Karpas-422 (cell line): Measurements from ENCODE around the gene ARL2BP. TPM values are rescaled to one million over a fixed set of nuclear protein-coding genes. Genes with fewer than 3 reads are reported as not detected.

Experiments used
- DNase-seq: peaks from one replicate; pipeline ENCODE4 v3.0.0-alpha.2; 2015
- H2AFZ ChIP-seq: fragments of 200-600 bp; sonication (generic); 2 replicates; pipeline ENCODE4 v1.6.1; 2014; ENCODE audit warnings: antibody characterized with exemption, low read length, mixed read lengths
- H3K27ac ChIP-seq: fragments of 200-600 bp; sonication (generic); 2 replicates; pipeline ENCODE4 v1.5.1; 2014; ENCODE audit warnings: mild to moderate bottlenecking, low read length, moderate library complexity
- H3K27me3 ChIP-seq: fragments of 200-600 bp; sonication (generic); 2 replicates; pipeline ENCODE4 v1.6.1; 2014; ENCODE audit warnings: low read length, mixed read lengths
- H3K36me3 ChIP-seq: fragments of 200-600 bp; sonication (generic); 2 replicates; pipeline ENCODE4 v1.6.1; 2014; ENCODE audit warnings: low read length, mixed read lengths; ENCODE audit not compliant: insufficient read depth
- H3K4me1 ChIP-seq: fragments of 200-600 bp; sonication (generic); 2 replicates; pipeline ENCODE4 v1.6.1; 2014; ENCODE audit warnings: mild to moderate bottlenecking, low read length, mixed read lengths
- H3K4me2 ChIP-seq: fragments of 200-600 bp; sonication (generic); 2 replicates; pipeline ENCODE4 v1.6.1; 2014; ENCODE audit warnings: low read length, low read depth, mild to moderate bottlenecking; ENCODE audit not compliant: poor library complexity, severe bottlenecking
- H3K4me3 ChIP-seq: fragments of 200-600 bp; sonication (generic); 2 replicates; pipeline ENCODE4 v1.5.1; 2014; ENCODE audit warnings: mild to moderate bottlenecking, antibody characterized with exemption, low read length, mixed read lengths
- H3K79me2 ChIP-seq: fragments of 200-600 bp; sonication (generic); 2 replicates; pipeline ENCODE4 v1.6.1; 2014; ENCODE audit warnings: mild to moderate bottlenecking, low read length, mixed read lengths
- H3K9ac ChIP-seq: fragments of 200-600 bp; sonication (generic); 2 replicates; pipeline ENCODE4 v1.6.0; 2014; ENCODE audit warnings: low read length
- H3K9me2 ChIP-seq: fragments of 200-600 bp; sonication (generic), shearing (Covaris generic); replicated peaks from 2 replicates; pipeline ENCODE4 v1.6.0; 2014; ENCODE audit warnings: mild to moderate bottlenecking, low read length, moderate library complexity; ENCODE audit not compliant: insufficient read depth
- H3K9me3 ChIP-seq: fragments of 300-700, 200-600 bp; sonication (generic); 2 replicates; pipeline ENCODE4 v1.6.1; 2014; ENCODE audit warnings: low read length, mixed read lengths
- H4K20me1 ChIP-seq: fragments of 200-600 bp; sonication (generic); 2 replicates; pipeline ENCODE4 v1.6.1; 2014; ENCODE audit warnings: mild to moderate bottlenecking, antibody characterized with exemption, low read length, low read depth; ENCODE audit not compliant: insufficient read depth
- total RNA-seq: library from RNA; depleted of rRNA; stranded (reverse); fragments of >200 nt; shearing (Covaris generic); gene quantifications from 2 replicates; pipeline ENCODE4 v1.2.3, GENCODE V29; 2014; ENCODE audit warnings: low replicate concordance

ARL2BP gene
- total RNA-seq, 1 experiment from 2014 or later: 96.8 TPM

- Histone ChIP-seq H3K4me2 (no peak overlapping the region), H3K27ac (peak overlapping the region; percentile 2; the same call in 1 of the 2 replicates), H3K9me2 (no peaks in the 10 kb centered on the region), H3K4me1 (peaks cover 41% of the 10 kb centered on the region), H3K27me3 (no peaks in the 10 kb centered on the region), H3K9me3 (no peaks in the 10 kb centered on the region; the same call in 1 of the 2 replicates), H3K79me2 (peaks cover 5% of the 10 kb centered on the region; the same call in 1 of the 2 replicates), H3K9ac (no peak overlapping the region), H3K4me3 (no peak overlapping the region), H3K36me3 (peaks cover 19% of the 10 kb centered on the region), H4K20me1 (no peaks in the 10 kb centered on the region), H2AFZ (no peak overlapping the region)
- no peak for DNase-seq
These were observed 6.0 kb upstream of the ARL2BP start for GRCh38 chr16:57239107-57239506.

GRCh38 chr16:57240851-57241250 lies 4.2 kb upstream of the ARL2BP start:
- H3K4me2 ChIP-seq: peak overlapping the region; percentile 46

GRCh38 chr16:57242650-57243049 lies 2.4 kb upstream of the ARL2BP start:
- no peaks in the 10 kb centered on the region for H3K9me2 ChIP-seq
- peaks cover 12% of the 10 kb centered on the region for H3K79me2 ChIP-seq
- H4K20me1 ChIP-seq: no peaks in the 10 kb centered on the region
- H3K36me3 ChIP-seq: peaks cover 12% of the 10 kb centered on the region
- no peak for DNase-seq
- no peak overlapping the region for H3K9ac ChIP-seq
- no peak overlapping the region for H3K4me3 ChIP-seq
- H3K4me2 ChIP-seq: no peak overlapping the region
- H3K27ac ChIP-seq: no peak overlapping the region
- peaks cover 34% of the 10 kb centered on the region for H3K4me1 ChIP-seq
- no peaks in the 10 kb centered on the region for H3K27me3 ChIP-seq
- no peaks in the 10 kb centered on the region for H3K9me3 ChIP-seq
- no peak overlapping the region for H2AFZ ChIP-seq

More at GRCh38 chr16:57240851-57241250, 4.2 kb upstream of the ARL2BP start:
- Histone ChIP-seq H2AFZ (no peak overlapping the region), H3K9me2 (no peaks in the 10 kb centered on the region), H3K4me3 (no peak overlapping the region; the same call in 1 of the 2 replicates), H3K36me3 (peaks cover 13% of the 10 kb centered on the region), H3K27me3 (no peaks in the 10 kb centered on the region), H3K4me1 (peaks cover 33% of the 10 kb centered on the region), H3K9ac (peak overlapping the region; percentile 40), H4K20me1 (no peaks in the 10 kb centered on the region), H3K79me2 (peaks cover 12% of the 10 kb centered on the region), H3K27ac (peak overlapping the region; percentile 72), H3K9me3 (no peaks in the 10 kb centered on the region; the same call in 1 of the 2 replicates)
- DNase-seq: peak; percentile 76

DNA sequence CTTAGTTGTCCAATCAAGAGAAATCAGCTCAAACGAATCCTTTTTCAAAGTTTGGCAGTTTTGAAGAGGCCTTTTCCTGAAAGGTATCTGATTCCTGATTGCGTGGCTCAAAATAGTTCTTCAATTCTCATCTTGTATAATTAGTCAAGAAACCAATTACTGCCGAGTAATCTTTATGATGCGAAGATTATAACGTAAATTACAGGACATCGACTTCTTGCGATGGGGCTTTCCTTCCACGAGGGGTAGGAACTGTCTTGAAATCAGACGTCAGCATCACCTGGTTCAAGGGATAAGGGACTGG lies 644 bp upstream of the ARL2BP start:
- Histone ChIP-seq H3K9ac (peak overlapping the region; percentile 83), H3K9me2 (no peaks in the 10 kb centered on the region), H3K4me3 (peak overlapping the region; percentile 83), H3K27ac (peak overlapping the region; percentile 60), H3K9me3 (no peaks in the 10 kb centered on the region), H3K4me1 (peaks cover 34% of the 10 kb centered on the region), H2AFZ (no peak overlapping the region), H4K20me1 (no peaks in the 10 kb centered on the region), H3K79me2 (peaks cover 12% of the 10 kb centered on the region), H3K36me3 (peaks cover 10% of the 10 kb centered on the region), H3K27me3 (no peaks in the 10 kb centered on the region), H3K4me2 (peak overlapping the region; percentile 91)
- no peak for DNase-seq

DNA sequence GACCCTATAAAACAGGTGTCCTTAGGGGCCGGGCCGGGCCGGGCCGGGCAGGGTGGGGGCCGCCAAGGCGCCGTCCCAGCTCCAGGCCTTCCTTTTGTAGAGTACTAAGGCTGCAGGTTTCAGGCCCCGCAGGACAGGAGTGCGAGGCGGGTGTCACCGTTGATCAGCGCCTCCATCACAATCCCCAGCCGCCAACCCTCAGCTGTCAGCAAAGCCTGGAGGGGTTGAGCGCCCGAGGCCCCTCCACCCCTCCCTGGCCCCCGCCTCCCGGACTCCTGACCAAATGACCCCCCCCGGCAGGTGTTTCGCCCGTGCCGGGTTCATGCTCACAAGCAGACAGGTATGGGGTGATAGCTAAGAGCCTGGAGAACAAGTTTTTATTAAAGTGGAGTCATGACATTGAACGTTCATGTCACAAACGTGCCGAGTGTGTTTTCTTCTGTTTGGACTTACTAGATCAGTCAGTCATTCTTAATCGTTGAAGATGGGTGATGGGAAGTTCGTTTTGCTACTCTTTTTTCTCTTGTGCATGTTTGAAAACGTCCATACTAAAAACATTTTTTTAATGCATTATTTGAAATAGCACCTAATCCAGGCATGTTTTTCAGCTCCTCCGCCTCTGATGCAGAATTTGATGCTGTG lies 534 bp downstream of the ARL2BP start:
- Histone ChIP-seq H3K27ac (peak overlapping the region; percentile 16; the same call in 1 of the 2 replicates), H3K79me2 (peaks cover 12% of the 10 kb centered on the region), H3K27me3 (no peaks in the 10 kb centered on the region), H3K4me2 (peak overlapping the region; percentile 91), H2AFZ (peak overlapping the region; percentile 75), H3K9me2 (no peaks in the 10 kb centered on the region), H3K9ac (peak overlapping the region; percentile 83), H3K9me3 (no peaks in the 10 kb centered on the region), H3K4me1 (peaks cover 26% of the 10 kb centered on the region), H4K20me1 (no peaks in the 10 kb centered on the region), H3K4me3 (peak overlapping the region; percentile 83), H3K36me3 (peaks cover 19% of the 10 kb centered on the region)
- peak; percentile 64 for DNase-seq

DNA sequence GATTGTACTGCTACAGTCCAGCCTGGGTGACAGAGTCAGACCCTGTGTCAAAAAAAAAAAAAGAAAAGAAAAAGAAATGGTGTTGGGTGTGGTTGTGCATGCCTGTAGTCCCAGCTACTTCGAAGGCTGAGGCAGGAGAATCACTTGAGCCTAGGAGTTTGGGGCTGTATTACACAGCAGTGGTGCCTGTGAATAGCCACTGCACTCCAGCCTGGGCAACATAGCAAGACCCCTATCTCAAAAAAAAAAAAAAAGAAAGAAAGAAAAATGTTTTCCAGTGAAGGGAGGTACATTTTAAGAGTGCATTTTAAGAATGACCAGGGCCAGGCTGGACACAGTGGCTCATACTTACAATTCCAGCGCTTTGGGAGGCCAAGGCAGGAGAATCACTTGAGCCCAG lies 6.3 kb downstream of the ARL2BP start:
- Histone ChIP-seq H3K36me3 (peaks cover 30% of the 10 kb centered on the region), H3K79me2 (no peaks in the 10 kb centered on the region; the same call in 1 of the 2 replicates), H3K9ac (no peak overlapping the region), H3K4me3 (no peak overlapping the region), H4K20me1 (no peaks in the 10 kb centered on the region), H3K9me3 (no peaks in the 10 kb centered on the region), H3K4me2 (no peak overlapping the region), H3K27ac (no peak overlapping the region), H3K4me1 (no peaks in the 10 kb centered on the region), H3K9me2 (no peaks in the 10 kb centered on the region), H2AFZ (no peak overlapping the region), H3K27me3 (no peaks in the 10 kb centered on the region)
- no peak for DNase-seq

DNA sequence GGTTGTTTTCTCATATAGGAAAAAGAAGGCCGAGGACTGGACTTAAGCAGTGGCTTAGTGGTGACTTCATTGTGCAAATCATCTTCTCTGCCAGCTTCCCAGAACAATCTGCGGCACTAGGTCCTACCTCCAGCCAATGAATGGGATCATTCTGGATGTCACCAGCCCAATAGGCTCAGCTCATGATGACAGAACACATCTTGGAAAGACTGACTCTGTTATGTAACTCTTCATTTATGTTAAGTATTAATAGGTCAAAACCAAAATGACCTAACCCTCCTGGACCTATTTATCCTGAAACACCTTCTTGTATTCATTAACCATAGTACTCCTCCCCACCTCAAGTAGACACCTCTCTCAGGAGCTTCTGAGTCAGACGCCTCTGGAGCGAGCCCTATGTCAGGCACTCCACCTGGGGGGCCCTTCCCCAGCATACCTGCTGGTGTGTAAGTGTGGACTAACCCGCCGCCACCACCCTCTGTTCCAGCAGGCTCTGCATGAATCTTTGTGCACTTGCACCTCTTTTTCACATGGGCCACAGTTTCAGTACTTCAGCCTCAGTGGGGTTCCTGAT lies 7.2 kb downstream of the ARL2BP start:
- Histone ChIP-seq H3K79me2 (no peaks in the 10 kb centered on the region), H3K4me3 (no peak overlapping the region), H3K9me3 (no peaks in the 10 kb centered on the region), H3K27ac (no peak overlapping the region), H3K4me1 (no peaks in the 10 kb centered on the region), H3K36me3 (peaks cover 27% of the 10 kb centered on the region), H3K27me3 (no peaks in the 10 kb centered on the region), H3K4me2 (no peak overlapping the region), H2AFZ (no peak overlapping the region), H3K9ac (no peak overlapping the region), H3K9me2 (no peaks in the 10 kb centered on the region), H4K20me1 (no peaks in the 10 kb centered on the region)
- DNase-seq: no peak

DNA sequence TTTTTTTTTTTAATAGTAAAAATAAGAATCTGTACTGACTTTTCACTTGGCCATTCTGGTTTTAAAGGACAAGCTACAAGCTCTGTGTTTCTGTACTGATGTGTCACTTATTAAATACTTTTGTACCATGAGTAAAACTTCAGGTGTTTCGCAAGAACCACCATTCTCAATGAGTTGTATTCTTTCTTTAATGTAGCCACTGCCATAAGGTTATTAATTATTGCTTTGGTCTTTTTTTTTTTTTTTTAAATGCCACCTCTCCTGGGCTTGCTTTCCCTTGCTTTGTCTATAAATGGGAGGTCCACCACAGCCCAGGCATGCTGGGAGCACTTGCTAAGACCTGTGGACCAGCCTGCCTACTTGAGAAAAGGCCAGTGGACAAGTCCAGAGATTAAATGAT lies 8.4 kb downstream of the ARL2BP start:
- Histone ChIP-seq H3K4me3 (no peak overlapping the region), H3K9me3 (no peaks in the 10 kb centered on the region), H3K4me1 (no peaks in the 10 kb centered on the region), H2AFZ (no peak overlapping the region), H3K79me2 (no peaks in the 10 kb centered on the region), H3K36me3 (peaks cover 21% of the 10 kb centered on the region), H3K9ac (no peak overlapping the region), H3K27me3 (no peaks in the 10 kb centered on the region), H3K9me2 (no peaks in the 10 kb centered on the region), H3K4me2 (no peak overlapping the region), H3K27ac (no peak overlapping the region), H4K20me1 (no peaks in the 10 kb centered on the region)
- DNase-seq: no peak
